GM12865 (cell line): Measurements from ENCODE around the gene SP3.

Experiments used
- DNase-seq: peaks from one replicate; pipeline ENCODE4 v3.0.0; 2010; ENCODE audit warnings: low read depth
- H3K4me3 ChIP-seq: 2 replicates; pipeline ENCODE4 v1.5.1; 2011; ENCODE audit warnings: mild to moderate bottlenecking, low read depth, low read length, control low read depth
- TF ChIP-seq, protein P1 (sequence below): IDR thresholded peaks from 2 replicates; pipeline ENCODE4 v1.5.1; 2011; ENCODE audit warnings: low read length, control low read depth, low read depth, inconsistent platforms; ENCODE audit not compliant: insufficient read depth; ENCODE audit errors: missing control alignments

SP3 gene

DNA sequence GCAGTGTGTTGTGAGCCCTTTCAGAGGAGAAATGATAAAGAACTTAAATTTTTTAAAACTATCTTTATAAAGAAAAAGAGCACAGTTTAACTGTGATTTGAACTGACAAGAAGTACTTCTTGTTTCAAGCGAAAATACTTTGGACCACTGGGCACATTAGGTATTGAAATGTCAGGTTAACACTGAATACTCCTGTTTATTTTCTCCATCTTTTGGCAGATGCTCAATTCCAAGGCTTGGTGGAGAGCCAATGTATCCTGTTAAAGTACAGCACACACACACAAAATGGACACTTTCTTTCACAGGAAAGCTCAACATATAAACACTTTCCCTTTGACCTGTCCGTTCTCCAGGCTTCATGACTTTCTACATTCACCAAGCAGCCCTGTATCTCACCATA lies 32.6 kb upstream of the SP3 start:
- TF ChIP-seq, protein P1, sequence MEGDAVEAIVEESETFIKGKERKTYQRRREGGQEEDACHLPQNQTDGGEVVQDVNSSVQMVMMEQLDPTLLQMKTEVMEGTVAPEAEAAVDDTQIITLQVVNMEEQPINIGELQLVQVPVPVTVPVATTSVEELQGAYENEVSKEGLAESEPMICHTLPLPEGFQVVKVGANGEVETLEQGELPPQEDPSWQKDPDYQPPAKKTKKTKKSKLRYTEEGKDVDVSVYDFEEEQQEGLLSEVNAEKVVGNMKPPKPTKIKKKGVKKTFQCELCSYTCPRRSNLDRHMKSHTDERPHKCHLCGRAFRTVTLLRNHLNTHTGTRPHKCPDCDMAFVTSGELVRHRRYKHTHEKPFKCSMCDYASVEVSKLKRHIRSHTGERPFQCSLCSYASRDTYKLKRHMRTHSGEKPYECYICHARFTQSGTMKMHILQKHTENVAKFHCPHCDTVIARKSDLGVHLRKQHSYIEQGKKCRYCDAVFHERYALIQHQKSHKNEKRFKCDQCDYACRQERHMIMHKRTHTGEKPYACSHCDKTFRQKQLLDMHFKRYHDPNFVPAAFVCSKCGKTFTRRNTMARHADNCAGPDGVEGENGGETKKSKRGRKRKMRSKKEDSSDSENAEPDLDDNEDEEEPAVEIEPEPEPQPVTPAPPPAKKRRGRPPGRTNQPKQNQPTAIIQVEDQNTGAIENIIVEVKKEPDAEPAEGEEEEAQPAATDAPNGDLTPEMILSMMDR: no peak

DNA sequence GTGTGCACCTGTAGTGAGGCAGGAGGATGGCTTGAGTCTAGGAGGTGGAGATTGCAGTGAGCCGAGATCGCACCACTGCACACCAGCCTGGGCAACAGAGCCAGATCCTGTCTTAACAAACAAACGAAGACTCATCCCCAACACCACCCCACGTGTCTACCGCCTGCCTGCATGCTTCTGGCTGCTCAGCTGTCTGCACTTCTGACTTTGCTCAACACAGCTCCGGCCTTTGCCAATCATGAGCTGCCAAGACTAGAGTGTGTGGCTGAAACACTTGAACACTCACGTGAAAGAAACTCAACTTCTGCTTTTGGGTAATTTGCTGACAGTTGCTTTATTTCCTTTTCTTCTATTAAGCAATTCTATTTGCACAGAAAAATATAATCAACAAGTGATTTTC lies 32.1 kb upstream of the SP3 start:
- TF ChIP-seq, protein P1: no peak

More for the DNA sequence above, 32.6 kb upstream of the SP3 start:
- no peak overlapping the region for H3K4me3 ChIP-seq
- no peak for DNase-seq

GRCh38 chr2:173996766-173997165 lies 31.6 kb upstream of the SP3 start:
- DNase-seq: no peak
- TF ChIP-seq, protein P1: no peak
- no peak overlapping the region for H3K4me3 ChIP-seq

More for the DNA sequence above, 32.1 kb upstream of the SP3 start:
- H3K4me3 ChIP-seq: no peak overlapping the region
- peak; percentile 85 for DNase-seq

GRCh38 chr2:173993459-173993858 lies 28.3 kb upstream of the SP3 start:
- no peak for DNase-seq
- TF ChIP-seq, protein P1: no peak
- no peak overlapping the region for H3K4me3 ChIP-seq

- peak; percentile 54 for DNase-seq
- no peak overlapping the region for H3K4me3 ChIP-seq
- TF ChIP-seq, protein P1: no peak
These were observed 26.8 kb upstream of the SP3 start for GRCh38 chr2:173991856-173992588.

DNA sequence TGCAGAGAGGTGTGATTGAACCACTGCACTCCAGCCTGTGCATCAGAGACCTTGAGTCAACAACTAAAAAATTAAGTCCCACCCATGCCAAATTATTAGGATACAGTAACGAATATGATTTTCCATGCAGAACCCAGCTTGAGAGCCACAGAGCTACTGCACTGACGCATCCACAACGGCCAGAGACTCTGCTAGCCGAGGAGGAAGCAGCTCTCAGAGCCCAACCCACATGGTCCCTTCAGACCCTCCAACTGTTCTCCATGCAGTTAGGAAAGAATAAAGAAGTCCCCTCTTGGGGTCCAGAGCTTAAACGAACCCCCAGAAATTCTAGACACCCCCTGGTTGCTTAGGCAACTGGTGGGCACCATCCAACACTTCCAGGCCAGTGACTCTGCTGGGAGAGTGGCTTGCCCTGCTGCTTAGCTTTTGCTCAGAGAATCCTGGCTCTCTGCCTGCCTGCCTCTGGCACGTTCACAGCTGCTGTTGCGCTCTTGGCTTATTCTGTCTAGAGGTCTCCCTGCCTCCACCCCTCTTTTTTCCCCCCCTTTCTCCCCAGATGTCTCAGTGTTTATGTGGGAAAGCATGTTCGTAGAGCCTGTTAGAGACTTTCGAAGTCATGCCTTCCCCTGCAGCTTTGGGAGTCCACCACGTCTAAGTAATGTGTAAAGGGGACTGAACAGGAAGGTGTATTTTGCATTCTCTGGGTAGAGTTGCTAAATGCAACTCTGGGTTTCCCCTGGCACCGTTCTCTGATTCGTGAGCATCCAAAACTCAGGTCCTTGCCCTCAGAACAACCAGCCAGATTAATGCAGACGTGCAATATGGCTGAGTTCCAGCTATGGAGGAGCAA lies 26.0 kb upstream of the SP3 start:
- H3K4me3 ChIP-seq: peak overlapping the region; percentile 6; the same call in 1 of the 2 replicates
- peak; percentile 85 for DNase-seq
- TF ChIP-seq, protein P1: no peak
